ENCODE results near the gene ARHGAP24.
"Not testable (repeated sequence)": the region's sequence is repeated elsewhere in the genome, so short reads cannot be mapped to it uniquely, and the experiment has no call there.

The ARHGAP24 gene

DNA sequence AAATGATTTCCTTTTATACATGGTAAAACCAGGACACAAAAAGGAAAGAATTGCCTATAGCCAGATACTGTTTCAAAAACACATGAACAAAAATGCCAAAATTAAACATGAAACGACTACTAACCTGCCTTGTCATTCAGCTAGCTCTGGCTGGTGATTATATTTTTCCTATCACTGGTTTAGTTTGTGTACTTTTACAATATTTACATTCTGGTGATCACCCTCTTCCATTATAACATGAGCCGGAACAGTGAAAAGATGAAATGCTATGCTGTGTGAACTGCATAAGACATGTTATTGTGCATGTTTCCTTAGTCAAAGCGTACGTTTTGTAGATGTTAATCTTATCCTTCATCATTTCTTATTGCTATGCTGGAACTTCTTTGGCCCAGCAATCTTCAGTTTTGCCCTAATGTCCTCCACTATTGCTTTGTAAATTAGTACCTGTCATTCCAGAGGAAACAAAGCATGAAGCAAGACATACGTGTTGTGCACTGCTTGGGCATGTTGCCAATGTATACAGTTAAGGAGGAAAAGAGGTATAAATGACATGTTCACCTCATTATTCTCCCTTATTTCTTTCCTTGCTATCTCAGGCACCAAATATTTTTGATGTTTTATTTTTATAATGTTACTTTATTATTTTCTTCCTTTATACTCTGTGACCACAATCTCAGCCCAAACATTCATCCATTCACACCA, 386.3 kb downstream of the ARHGAP24 start:
- no peak for DNase-seq (ENCODE audit: low spot score)

DNA sequence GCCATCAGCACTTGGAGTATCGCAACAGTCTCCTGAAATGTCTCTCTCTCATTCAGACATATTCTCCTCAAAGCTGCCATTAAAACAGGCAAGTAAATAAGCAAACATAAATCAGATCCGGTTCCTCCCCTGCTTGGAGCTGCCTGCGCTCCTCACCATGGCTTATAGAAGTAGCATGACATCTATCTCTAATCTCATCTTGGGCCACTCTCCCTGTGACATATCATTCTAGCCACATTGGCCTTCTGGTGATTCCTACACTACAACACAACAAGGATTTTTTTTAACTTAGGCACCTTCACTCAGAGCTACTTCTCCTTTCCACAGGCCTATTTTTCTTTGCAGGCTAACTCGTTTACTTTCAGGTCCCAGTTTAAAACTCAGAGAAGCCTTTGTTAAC, 387.9 kb downstream of the ARHGAP24 start:
- no peak for DNase-seq (ENCODE audit: low spot score)

DNA sequence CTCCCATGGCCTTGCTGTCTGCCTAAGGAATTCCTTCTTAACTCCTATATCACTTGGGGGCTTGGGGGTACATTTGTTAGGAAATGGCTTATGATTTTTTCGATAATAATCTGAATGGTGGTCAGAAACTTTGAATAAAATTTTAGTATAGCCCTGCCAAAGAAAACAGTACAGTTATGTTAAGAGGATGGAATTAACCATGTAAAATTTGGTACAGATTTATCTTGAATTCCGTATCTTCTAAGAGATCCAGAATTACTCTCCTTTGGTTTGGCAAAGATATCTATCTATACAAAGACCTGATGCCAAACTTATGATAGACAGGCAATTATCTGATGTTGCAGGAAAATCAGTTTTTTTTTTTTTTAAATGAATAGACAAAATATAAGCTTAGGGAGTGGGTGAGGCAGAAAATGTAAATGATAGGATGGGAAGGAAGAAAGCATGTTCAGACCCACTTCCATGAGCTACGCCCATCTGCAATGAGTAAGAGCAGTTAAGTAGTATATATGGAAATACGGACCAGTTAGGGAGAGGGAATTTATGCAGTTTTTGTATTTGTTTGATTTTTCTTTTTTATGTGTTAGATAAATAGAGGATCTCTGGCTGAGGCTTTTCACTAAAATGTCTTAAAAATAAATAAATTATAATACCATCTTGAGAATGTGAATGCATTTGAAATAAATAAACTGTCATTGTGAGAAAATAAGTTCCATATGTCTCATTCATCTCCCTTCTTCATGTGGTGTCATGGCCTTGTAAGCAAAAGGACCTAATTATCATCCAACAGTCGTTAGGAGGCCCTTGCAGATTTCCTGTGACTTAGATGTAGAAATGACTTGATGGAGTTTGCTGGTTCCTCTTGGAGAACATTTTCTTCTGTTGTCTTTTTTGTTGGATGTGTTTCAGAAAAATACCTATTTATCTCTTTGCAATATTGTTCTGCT, 389.6 kb downstream of the ARHGAP24 start:
- no peak for DNase-seq (ENCODE audit: low spot score)

DNA sequence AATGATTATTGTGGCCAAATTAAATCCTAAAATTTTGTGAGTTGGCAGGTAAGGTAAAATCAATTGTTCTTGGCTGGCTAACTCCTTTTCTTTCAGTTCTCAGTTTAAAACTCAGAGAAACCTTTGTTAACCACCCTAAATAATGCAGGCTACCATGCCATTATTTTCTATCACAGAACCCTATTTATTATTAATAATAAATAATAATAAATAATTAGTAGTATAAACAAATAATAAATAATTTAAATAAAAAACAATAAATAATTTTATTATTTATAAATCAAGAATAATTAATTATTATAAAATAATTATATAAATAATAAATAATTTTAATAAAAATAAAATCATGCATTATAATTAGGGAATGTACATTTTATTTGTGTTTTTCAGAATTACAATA, 390.3 kb downstream of the ARHGAP24 start:
- no peak for DNase-seq (ENCODE audit: low spot score)

DNA sequence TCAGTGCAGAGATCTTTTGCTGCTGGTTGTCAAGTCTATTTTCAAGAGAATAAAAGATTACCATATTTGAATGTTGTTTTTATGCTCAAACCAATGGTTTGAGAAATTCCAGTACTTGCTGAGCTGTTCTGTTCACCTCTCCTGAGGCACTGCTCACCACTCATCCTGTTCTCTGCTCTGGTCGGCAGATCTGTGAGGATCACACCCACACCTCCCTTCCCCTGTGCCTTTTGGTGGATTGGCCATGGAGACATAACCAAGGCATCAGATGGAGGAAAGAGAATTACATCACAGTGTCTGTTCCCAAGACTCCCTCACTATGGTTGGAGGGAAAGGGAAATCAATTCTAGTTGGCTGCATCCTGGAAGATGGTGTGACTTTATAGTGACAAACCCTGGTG, 391.6 kb downstream of the ARHGAP24 start:
- no peak for DNase-seq (ENCODE audit: low spot score)

DNA sequence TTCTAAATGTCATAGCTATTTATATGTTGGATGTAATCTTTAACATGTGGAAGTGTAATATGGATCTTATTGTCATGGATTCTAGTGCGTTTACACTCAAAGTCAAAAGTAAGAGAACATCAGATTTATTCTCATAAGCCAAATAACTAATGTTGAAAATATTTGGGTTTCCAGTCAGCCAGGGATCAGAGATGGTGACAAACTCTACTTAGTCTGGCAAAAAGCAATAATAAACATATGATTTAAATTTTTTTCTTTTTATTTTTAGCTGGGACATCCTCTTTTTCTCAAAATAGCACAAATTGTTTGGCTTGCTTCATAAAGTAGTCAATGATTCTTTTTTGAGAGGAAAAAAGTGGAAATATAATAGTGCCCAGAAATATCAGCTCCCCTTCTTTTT, 392.3 kb downstream of the ARHGAP24 start:
- no peak for DNase-seq (ENCODE audit: low spot score)

DNA sequence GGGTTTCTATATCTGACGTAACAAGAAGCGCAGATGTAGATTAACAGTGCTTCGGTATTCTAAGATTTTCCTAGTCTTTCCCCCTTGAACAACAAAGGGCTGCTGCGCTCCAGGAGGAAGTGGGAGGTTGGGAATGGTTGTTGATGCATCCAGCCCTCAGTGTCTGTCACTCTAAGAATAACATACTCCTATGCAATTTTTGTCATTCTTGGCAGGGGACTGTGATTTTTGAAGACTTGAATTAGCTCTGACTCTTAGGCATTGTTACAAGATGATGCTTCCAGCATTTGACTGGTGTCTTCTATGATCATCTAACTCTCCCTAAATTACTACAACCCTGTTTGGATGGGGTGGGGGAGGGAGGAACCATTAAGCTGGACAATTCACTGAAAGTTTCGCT, 394.2 kb downstream of the ARHGAP24 start:
- DNase-seq (ENCODE audit: low spot score) = no peak

DNA sequence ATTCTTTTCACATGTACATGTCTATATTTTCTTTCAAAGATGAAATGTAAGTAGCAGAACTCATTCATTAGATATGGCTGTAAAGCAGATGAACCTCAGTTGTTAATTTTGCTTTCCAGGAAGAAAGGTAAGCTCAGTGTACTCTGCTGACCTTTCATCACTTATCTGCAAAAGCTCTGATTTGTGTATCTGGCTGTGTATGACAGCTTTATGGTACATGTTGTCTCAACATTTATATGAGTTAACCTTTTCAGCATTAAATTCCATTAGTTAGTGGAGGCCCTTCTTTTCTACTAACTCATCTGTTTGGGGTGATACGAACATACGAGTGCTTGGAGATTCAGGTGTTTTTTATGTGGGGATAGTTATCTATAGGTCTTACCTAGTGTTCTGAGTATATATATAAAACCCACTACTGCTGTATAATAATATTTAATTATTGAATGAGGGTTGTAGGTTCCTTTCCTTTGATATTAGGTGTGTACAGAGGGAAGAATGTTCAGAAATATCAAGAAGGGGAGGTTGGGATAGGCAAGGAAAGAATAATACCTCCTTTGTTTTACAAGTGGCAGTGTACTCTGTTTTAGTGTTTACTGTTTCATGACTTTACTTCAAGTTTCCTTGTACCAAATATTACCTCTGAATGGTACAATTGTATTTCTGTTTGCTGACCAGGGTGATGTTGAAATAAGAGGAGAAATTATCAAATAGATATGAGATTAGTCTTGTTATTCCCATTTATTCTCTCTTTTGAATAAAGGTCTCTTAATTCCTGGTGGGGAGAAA, 395.5 kb downstream of the ARHGAP24 start:
- DNase-seq (ENCODE audit: low spot score) = no peak

DNA sequence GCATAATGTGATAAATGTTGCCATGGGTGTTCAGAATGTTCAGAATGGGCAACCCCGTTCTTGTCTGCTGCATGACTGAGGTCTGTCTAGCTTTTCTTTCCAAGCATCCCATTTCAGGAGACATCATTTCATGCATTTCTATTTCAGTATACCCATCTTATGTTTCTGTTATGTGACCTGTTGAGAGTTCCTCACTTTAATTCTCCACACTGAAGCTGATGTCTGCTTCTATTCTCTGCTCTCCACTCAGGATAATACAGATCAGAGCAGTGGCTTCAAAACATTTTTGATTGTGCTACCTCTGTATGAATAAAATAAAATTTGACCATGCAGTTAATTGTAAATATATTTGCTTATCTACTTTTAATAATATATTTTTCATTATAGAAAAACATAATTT, 398.6 kb downstream of the ARHGAP24 start:
- DNase-seq (ENCODE audit: low spot score) = no peak

DNA sequence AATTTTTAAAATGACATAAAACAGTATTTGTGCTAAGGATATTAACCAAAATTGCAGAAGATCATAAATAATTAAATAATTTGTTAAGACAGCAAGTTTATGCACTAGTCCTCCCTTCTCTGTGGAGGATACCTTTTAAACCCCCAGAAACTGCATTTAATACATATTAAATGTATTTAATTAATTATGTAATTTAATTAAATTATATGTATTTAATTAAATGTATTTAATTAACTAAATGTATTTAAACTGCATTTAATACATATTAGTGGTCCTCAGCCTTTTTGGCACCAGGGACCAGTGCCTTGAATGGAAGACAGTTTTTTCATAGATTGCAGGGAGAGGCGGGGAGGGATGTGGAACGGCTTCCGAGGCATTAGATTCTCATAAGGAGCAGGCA, 404.6 kb downstream of the ARHGAP24 start:
- DNase-seq (ENCODE audit: low spot score) = no peak

DNA sequence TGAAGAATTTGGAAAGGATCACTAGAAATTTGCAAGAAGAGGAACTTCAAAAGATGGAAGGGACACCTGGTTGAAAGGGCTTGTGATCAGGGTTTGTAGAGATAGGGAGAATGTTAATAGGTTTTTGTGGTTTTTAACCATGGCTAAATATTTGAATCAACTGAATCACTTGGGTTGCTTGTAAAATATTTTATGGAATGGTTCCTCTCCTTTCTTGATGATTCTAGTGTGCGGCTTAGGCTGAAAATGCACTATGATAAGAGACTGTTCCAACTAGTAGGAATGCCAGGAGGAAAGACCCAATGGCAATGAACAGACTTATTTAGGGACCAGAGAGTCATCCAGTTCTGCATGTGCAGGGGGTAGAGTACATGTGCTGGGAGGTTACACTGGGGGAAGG, 408.2 kb downstream of the ARHGAP24 start:
- no peak for DNase-seq (ENCODE audit: low spot score)

DNA sequence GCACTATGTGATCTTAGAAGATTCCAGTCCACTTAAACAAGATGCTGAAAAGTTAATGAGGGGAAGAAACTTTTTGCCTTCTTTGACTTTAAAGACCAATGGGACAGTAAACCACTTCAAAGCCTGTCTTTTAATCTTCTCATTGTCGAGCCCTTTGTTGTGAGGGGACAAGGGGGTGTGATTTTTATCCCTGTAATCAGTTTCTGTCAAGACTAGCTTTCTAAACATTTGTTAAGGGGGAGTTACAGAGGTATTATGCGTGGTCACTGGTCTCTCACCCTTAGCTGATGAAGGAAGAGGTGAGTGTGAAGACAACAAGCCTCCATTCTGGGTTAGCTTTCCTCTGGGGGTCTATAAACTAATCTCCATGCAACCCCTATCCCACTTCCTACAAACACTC, 409.3 kb downstream of the ARHGAP24 start:
- DNase-seq (ENCODE audit: low spot score) = no peak

DNA sequence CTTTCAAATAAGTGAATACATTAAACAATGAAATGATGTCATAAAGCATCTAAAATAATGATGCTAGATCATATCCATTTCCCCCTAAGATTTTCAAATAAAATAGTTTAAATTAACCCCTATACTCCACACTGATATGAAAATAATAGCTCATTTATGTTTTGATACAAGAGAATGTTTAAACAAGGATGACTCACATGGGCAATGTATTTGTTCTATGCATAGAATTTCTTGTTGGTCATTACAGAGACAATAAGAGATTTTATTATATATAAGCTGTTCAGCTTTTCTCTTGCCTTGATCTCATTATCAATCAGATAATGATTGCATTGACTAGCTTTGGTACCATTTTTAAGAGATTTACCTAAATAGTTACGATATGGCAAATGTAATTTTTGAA, 411.7 kb downstream of the ARHGAP24 start:
- DNase-seq (ENCODE audit: low spot score) = no peak

DNA sequence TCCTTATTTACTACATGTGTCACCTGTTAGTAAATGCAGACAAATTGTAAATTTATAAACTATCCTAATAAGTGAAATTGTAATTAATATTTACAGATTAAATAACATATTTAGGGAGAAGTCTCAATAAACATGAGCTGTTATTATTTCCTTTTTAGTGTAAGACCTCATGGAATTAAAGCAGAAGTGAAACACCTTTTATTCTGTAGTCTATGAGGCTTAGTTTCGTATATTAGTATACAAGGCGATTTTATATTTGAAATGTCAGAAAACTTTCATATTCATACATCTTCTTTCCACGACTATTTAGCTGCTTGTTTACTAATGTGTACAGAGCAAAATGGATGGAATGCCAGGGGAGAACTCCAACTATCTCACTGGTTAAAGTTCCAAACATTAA, 414.4 kb downstream of the ARHGAP24 start:
- no peak for DNase-seq (ENCODE audit: low spot score)

DNA sequence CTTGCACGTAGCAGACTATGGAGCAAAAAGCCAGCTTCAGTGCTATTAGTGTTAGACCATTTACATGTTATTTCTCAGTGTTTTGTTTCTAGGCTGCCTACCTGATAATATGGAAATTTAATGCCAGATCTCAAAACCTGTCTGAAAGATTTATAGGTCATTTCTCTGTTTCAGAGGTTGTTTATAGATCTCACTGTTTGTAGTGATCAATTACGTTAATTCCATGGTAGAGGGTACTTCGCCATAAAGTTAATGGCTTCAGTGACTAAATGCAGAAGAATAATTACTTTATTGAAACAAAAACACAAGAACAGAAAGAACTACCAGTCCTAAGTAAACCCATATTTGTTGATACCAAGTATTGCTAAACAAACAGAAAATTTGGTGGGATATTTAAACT, 420.8 kb downstream of the ARHGAP24 start:
- no peak for DNase-seq (ENCODE audit: low spot score)

DNA sequence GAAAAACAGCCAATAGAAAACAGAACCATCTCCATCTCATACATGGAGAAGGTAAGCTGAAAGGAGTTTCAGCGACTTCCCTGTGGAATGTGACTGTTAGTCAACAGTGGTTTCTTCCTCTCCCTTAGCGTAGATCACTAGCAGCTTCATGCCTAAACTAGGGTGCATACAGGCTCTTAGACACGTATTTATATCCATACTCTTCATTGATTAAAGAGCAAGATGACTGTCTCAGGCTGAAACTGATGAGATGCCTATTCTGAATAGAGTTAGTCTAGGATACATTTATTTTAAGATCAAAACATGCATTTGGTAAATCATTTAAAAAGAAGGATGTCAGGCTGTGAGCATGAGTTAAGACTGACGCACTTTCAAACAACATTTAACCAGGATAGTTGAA, 423.3 kb downstream of the ARHGAP24 start:
- no peak for DNase-seq (ENCODE audit: low spot score)

DNA sequence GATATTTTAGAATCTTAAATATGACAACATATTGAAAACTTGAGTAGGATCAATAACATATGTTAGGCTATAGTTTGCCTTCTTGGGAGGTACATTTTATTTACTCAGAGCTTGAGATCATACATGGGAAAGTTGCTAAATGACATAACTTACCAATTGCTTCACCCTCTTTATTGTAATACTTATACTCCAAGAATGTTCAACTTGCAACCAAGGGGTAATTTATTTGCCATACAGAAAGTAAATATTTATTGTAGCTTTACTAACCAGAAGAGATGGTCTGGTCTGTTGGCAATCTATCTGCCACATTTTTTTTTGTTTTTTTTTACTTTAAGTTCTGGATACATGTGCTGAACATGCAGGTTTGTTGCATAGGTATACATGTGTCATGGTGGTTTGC, 426.6 kb downstream of the ARHGAP24 start:
- DNase-seq (ENCODE audit: low spot score) = no peak

DNA sequence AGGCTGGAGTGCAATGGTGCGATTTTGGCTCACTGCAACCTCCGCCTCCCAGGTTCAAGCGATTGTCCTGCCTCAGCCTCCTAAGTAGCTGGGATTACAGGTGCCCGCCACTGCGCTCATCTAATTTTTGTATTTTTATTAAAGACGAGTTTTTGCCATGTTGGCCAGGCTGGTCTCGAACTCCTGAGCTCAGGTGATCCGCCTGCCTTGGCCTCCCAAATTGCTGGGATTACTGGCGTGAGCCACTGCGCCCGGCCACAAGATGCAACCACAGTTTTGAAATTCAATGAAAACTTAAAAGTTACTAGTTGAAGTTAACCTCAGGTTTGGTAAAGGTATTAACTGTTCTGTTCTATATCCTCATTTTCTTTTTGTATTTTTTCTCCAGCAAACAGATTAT, 427.7 kb downstream of the ARHGAP24 start:
- DNase-seq (ENCODE audit: low spot score) = not testable (repeated sequence)

DNA sequence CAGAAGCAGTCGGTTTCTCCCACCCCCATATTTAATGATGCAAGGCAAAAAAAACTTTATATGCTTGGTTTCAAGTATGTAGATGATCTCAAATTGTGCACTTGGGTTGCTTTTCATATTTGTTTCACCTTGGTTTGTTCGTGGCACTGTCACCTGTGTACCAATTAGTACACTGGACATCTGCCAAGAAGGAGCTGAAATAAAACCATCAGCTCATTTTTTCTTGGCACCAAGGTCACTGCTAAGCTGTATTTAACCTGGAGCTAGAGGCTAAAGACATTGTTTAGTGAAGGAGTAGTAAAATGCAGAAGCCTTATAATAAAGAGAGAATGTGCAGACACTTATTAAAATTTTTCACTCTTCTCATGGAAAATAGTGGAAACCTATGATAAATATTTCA, 430.8 kb downstream of the ARHGAP24 start:
- no peak for DNase-seq (ENCODE audit: low spot score)

DNA sequence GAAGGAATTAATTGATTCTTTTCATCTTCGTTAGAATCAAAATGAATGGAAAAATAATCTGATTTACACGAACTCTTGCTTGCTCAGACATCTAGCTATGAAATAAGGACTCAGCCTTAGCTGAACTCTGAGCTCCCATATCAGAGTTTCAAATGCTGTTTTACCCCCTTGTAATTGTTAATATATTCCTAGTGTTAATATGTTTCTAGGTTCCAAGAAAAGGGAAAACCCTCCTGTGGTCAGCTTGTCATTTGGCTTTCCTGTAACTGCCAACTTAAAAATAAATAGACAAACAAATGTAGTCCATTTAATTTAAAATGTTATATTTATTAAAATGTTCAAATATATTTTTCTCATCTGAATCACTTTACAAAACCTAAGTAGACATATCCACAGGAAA, 432.1 kb downstream of the ARHGAP24 start:
- no peak for DNase-seq (ENCODE audit: low spot score)

DNA sequence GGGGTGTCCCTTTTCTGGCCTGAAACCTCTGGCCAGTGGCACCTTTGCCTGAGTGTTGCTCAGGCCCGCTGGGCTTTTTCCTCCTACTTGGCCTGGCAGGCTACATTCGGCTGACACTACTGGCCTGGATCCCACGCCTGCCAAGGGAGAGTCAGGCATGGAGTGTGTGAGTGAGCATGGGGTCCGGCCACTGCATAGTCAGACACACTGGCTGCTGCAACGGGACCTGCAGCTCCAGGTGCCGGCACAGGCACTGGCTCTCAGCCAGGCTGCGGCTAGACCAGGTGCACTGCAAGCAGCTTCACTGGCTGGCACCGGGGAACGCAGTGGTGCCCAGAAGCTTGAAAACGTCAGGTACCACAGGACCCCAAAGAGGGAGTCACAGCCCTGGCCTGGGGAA, 434.9 kb downstream of the ARHGAP24 start:
- no peak for DNase-seq (ENCODE audit: low spot score)

DNA sequence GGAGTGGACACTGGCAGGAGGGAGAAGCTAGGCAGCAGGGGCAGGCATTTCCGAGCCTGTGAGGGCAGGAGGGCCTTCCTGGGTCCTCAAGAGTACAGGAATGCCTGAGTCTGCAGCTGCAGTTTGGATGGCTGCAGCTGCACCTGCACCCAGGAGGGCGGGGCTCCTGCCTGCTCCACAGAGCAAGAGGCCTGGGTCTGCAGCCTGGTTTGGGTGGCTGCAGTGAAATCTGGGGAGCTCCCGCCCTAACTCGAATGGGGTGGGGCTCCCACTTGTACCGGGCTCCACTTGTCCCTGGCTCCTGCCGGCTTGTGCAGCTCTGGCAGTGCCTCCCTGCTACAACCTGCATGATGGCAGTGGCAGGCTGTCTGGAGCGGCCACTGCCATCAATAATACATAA, 436.0 kb downstream of the ARHGAP24 start:
- DNase-seq (ENCODE audit: low spot score) = no peak

All from RKO (cell line).